Erythroblast (primary cell): ENCODE results near the gene TCERG1L.

Experiments used
- GATA1 ChIP-seq: IDR thresholded peaks from 2 replicates; pipeline ENCODE4 v1.6.1; 2011; ENCODE audit warnings: low read depth, mild to moderate bottlenecking, control low read depth, low read length, moderate library complexity
- POLR2A ChIP-seq: IDR thresholded peaks from 2 replicates; pipeline ENCODE4 v1.6.1; 2011; ENCODE audit warnings: mild to moderate bottlenecking, low read length

- TF ChIP-seq POLR2A = no peak
- no peak for TF ChIP-seq GATA1
Observed at GRCh38 chr10:131207176-131207575, 104.3 kb downstream of the TCERG1L start.
